ENCODE results near the gene TIMP4.

- TF ChIP-seq CTCF (IDR thresholded peaks at IDR 0.05), result no peak
- TF ChIP-seq POLR2AphosphoS5 (IDR thresholded peaks at IDR 0.05), result no peak
Measured at GRCh38 chr3:12132881-12133280, 25.8 kb downstream of the TIMP4 start.
